SK-N-SH (cell line): Measurements from ENCODE around the gene C7orf33. TPM values are rescaled to one million over a fixed set of nuclear protein-coding genes. Genes with fewer than 3 reads are reported as not detected.

Experiments
- CTCF ChIA-PET: fragments of 300-600, 350-600 bp; formaldehyde crosslinking; extraction: SDS; loops from one replicate; lab custom pipeline; 2021; lab: Yijun Ruan, JAX
- POLR2A ChIA-PET: fragments of 350-600 bp; sonication (Branson Sonifier 250); formaldehyde crosslinking; extraction: SDS; loops from one replicate; lab custom pipeline; 2020; ENCODE audit warnings: antibody characterized with exemption, inconsistent platforms; lab: Yijun Ruan, JAX
- DNase-seq: peaks from one replicate; pipeline ENCODE4 v3.0.0; 2012
- H2AFZ ChIP-seq: fragments of 200-600 bp; sonication (generic); 2 replicates; pipeline ENCODE4 v1.8.1; 2016; ENCODE audit warnings: antibody characterized with exemption, mild to moderate bottlenecking, low read depth
- H3F3A ChIP-seq: fragments of 200-600 bp; sonication (generic); replicated peaks from 2 replicates; pipeline ENCODE3; 2016; ENCODE audit warnings: antibody characterized with exemption, mild to moderate bottlenecking; ENCODE audit not compliant: insufficient read depth
- H3K27ac ChIP-seq, 2 experiments: fragments of 200-500 bp in 1 of 2; fragments of 200-600 bp in 1 of 2; sonication (Bioruptor generic) in 1 of 2; sonication (generic), shearing (Covaris generic) in 1 of 2; 2 replicates each; pipeline versions ENCODE4 v1.5.1 to v1.6.1; 2014 to 2016; ENCODE audit warnings: low read depth in 2 of 2, inconsistent platforms in 1 of 2, low read length in 1 of 2, mild to moderate bottlenecking in 1 of 2, mixed read lengths in 1 of 2
- H3K27me3 ChIP-seq: fragments of 200-600 bp; sonication (generic), shearing (Covaris generic); 2 replicates; pipeline ENCODE4 v1.6.1; 2016; ENCODE audit warnings: mixed run types; ENCODE audit not compliant: insufficient read depth
- H3K36me3 ChIP-seq, 2 experiments: fragments of 200-500 bp in 1 of 2; fragments of 200-600 bp in 1 of 2; sonication (Bioruptor generic) in 1 of 2; sonication (generic) in 1 of 2; replicated peaks in 1 of 2; 2 replicates each; pipeline versions ENCODE3 to v1.5.1; 2014 to 2016; ENCODE audit warnings: low read length in 1 of 2, mild to moderate bottlenecking in 1 of 2; ENCODE audit not compliant: insufficient read depth in 2 of 2, control insufficient read depth in 1 of 2
- H3K4me1 ChIP-seq, 2 experiments: fragments of 200-500 bp in 1 of 2; fragments of 200-600 bp in 1 of 2; sonication (Bioruptor generic) in 1 of 2; sonication (generic), shearing (Covaris generic) in 1 of 2; 2 replicates each; pipeline versions ENCODE4 v1.5.1 to v1.6.1; 2014 to 2016; ENCODE audit warnings: low read depth in 1 of 2, low read length in 1 of 2, mixed run types in 1 of 2; ENCODE audit not compliant: insufficient read depth in 2 of 2, control insufficient read depth in 1 of 2
- H3K4me2 ChIP-seq: fragments of 200-600 bp; sonication (generic), shearing (Covaris generic); 2 replicates; pipeline ENCODE4 v1.6.1; 2017; ENCODE audit warnings: mixed run types
- H3K4me3 ChIP-seq, 2 experiments: fragments of 200-500 bp in 1 of 2; fragments of 200-600 bp in 1 of 2; sonication (Bioruptor generic) in 1 of 2; sonication (generic), shearing (Covaris generic) in 1 of 2; 2 replicates each; pipeline versions ENCODE4 v1.5.1 to v1.8.1; 2014 to 2016; ENCODE audit warnings: low read depth in 2 of 2, inconsistent platforms in 1 of 2, low read length in 1 of 2, mild to moderate bottlenecking in 1 of 2, mixed read lengths in 1 of 2, moderate library complexity in 1 of 2
- H3K79me2 ChIP-seq: fragments of 200-600 bp; sonication (generic); 2 replicates; pipeline ENCODE4 v1.8.1; 2017; ENCODE audit warnings: mild to moderate bottlenecking; ENCODE audit not compliant: insufficient read depth
- H3K9ac ChIP-seq: fragments of 200-600 bp; sonication (generic); 2 replicates; pipeline ENCODE4 v1.6.1; 2017; ENCODE audit warnings: mixed run types
- H3K9me2 ChIP-seq: fragments of 200-600 bp; sonication (generic); 2 replicates; pipeline ENCODE4 v1.6.1; 2017; ENCODE audit warnings: mixed run types
- H3K9me3 ChIP-seq: fragments of 200-600 bp; sonication (generic); 2 replicates; pipeline ENCODE4 v1.6.1; 2017; ENCODE audit warnings: mixed run types, mild to moderate bottlenecking, moderate library complexity
- H4K20me1 ChIP-seq: fragments of 200-600 bp; sonication (generic); 2 replicates; pipeline ENCODE4 v1.6.1; 2017; ENCODE audit warnings: mild to moderate bottlenecking, mixed run types; ENCODE audit not compliant: insufficient read depth
- CHD2 ChIP-seq: fragments of 150-350 bp; IDR thresholded peaks from 2 replicates; pipeline ENCODE4 v1.6.1; 2018; ENCODE audit warnings: low read length; ENCODE audit not compliant: partially characterized antibody
- ELF1 ChIP-seq: IDR thresholded peaks from 2 replicates; pipeline ENCODE4 v1.4.0; 2012
- EZH2phosphoT487 ChIP-seq: fragments of 200-600 bp; sonication (generic); IDR thresholded peaks from 2 replicates; pipeline ENCODE4 v1.6.1; 2017; ENCODE audit warnings: low read depth, mixed run types, mild to moderate bottlenecking, antibody characterized with exemption, moderate library complexity, borderline replicate concordance
- FOXJ3 ChIP-seq: sonication (generic); formaldehyde crosslinking; IDR thresholded peaks from 2 replicates; pipeline ENCODE4 v1.5.1; 2020; ENCODE audit warnings: mild to moderate bottlenecking, missing genetic modification reagents
- FOXM1 ChIP-seq: IDR thresholded peaks from 2 replicates; pipeline ENCODE4 v1.4.0; 2012; ENCODE audit warnings: low read depth, mild to moderate bottlenecking
- GABPA ChIP-seq: IDR thresholded peaks from 2 replicates; pipeline ENCODE4 v1.4.0; 2012; ENCODE audit warnings: low read depth, mild to moderate bottlenecking
- GATA2 ChIP-seq: sonication (generic); formaldehyde crosslinking; IDR thresholded peaks from 2 replicates; pipeline ENCODE4 v1.5.0; 2020; ENCODE audit warnings: mild to moderate bottlenecking, missing genetic modification reagents
- IRF3 ChIP-seq: fragments of 150-350 bp; IDR thresholded peaks from 2 replicates; pipeline ENCODE4 v1.6.1; 2016; ENCODE audit warnings: mild to moderate bottlenecking, low read depth, low read length
- JUND ChIP-seq: IDR thresholded peaks from 2 replicates; pipeline ENCODE4 v1.4.0; 2012
- MAX ChIP-seq: IDR thresholded peaks from 2 replicates; pipeline ENCODE4 v1.4.0; 2012; ENCODE audit warnings: low read depth
- MEF2A ChIP-seq: IDR thresholded peaks from 2 replicates; pipeline ENCODE4 v1.4.0; 2012; ENCODE audit warnings: low read depth, borderline replicate concordance
- MXI1 ChIP-seq: IDR thresholded peaks from 2 replicates; pipeline ENCODE4 v1.6.1; 2012; ENCODE audit warnings: mild to moderate bottlenecking, low read depth, low read length, improper control_type of control experiment
- NFIC ChIP-seq: IDR thresholded peaks from 2 replicates; pipeline ENCODE4 v1.4.0; 2012; ENCODE audit warnings: borderline replicate concordance
- NRF1 ChIP-seq: IDR thresholded peaks from 2 replicates; pipeline ENCODE4 v1.6.1; 2012; ENCODE audit warnings: low read depth, mild to moderate bottlenecking, low read length
- PBX3 ChIP-seq: IDR thresholded peaks from 2 replicates; pipeline ENCODE4; 2012
- RAD21 ChIP-seq: IDR thresholded peaks from 2 replicates; pipeline ENCODE4 v1.6.1; 2012; ENCODE audit warnings: mild to moderate bottlenecking, low read length
- RCOR1 ChIP-seq: fragments of 150-350 bp; IDR thresholded peaks from 2 replicates; pipeline ENCODE4 v1.6.1; 2017; ENCODE audit warnings: antibody characterized with exemption, low read length
- REST ChIP-seq: IDR thresholded peaks from 2 replicates; pipeline ENCODE4 v1.6.1; 2012; ENCODE audit warnings: mild to moderate bottlenecking, low read depth, low read length, moderate library complexity
- RFX5 ChIP-seq: IDR thresholded peaks from 2 replicates; pipeline ENCODE4 v1.6.1; 2012; ENCODE audit warnings: mild to moderate bottlenecking, improper control_type of control experiment, low read length
- RXRA ChIP-seq: IDR thresholded peaks from 2 replicates; pipeline ENCODE4 v1.4.0; 2012; ENCODE audit warnings: low read depth, mild to moderate bottlenecking, borderline replicate concordance
- SIN3A ChIP-seq: IDR thresholded peaks from 2 replicates; pipeline ENCODE4 v1.6.1; 2012; ENCODE audit warnings: low read depth, mild to moderate bottlenecking, low read length, moderate library complexity, borderline replicate concordance
- SMC3 ChIP-seq: IDR thresholded peaks from 2 replicates; pipeline ENCODE4 v1.6.1; 2012; ENCODE audit warnings: low read depth, low read length, improper control_type of control experiment
- TAF1 ChIP-seq: IDR thresholded peaks from 2 replicates; pipeline ENCODE4 v1.6.1; 2012; ENCODE audit warnings: low read depth, mild to moderate bottlenecking, low read length, moderate library complexity, borderline replicate concordance
- TCF12 ChIP-seq: IDR thresholded peaks from 2 replicates; pipeline ENCODE4 v1.4.0; 2012
- TEAD4 ChIP-seq: IDR thresholded peaks from 2 replicates; pipeline ENCODE4 v1.4.0; 2012; ENCODE audit warnings: mild to moderate bottlenecking, borderline replicate concordance; ENCODE audit not compliant: insufficient read depth
- USF1 ChIP-seq: IDR thresholded peaks from 2 replicates; pipeline ENCODE4 v1.4.0; 2012; ENCODE audit warnings: low read depth, borderline replicate concordance
- USF2 ChIP-seq: fragments of 150-350 bp; IDR thresholded peaks from 2 replicates; pipeline ENCODE4 v1.6.1; 2017; ENCODE audit warnings: antibody characterized with exemption, low read length, low read depth, borderline replicate concordance
- YY1 ChIP-seq: IDR thresholded peaks from 2 replicates; pipeline ENCODE4 v1.4.0; 2012; ENCODE audit warnings: low read depth, mild to moderate bottlenecking
- WGBS: methylation state at CpG from one replicate; pipeline ENCODE4 v1.1.6; 2017; ENCODE audit warnings: low lambda C conversion rate; 5-methylcytosine and 5-hydroxymethylcytosine counted together
- polyA plus RNA-seq, 3 experiments: library from polyadenylated mRNA; depleted of rRNA; stranded (reverse); fragments of >200 nt; gene quantifications; 2 replicates each; pipeline ENCODE4 v1.2.3, GENCODE V29; 2012

C7orf33 gene
- polyA plus RNA-seq, 1 of the 3 experiments (the other 2 are of a cell fraction): not detected

DNA sequence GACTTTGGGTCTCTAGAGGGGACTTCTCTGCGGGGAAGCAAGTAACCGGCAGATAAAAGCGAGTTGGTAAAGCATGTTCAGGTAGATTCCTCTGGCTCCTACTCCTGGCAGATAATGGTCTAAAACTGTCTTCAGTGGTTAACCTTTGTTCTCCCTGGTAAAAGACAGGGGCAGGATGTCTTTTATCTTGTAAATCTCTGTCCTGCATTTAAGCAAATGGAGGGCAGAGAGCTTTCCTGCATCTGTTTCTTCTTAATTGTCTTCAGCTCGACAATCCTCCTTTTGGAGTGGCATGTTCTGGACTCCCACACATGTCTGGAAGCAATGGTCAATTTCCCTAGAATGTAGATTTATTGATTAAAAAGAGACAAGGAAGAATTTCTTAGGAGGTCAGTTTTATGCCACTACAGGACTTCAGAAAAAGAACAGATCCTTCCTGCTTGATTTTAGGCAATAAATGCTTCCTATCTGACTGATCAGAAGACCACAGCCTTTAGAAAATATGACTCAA is 16.6 kb downstream of the C7orf33 start:
- POLR2A ChIA-PET: no interaction called here
- 5% methylated on average over 4 of the region's 4 CpGs for WGBS
- peak overlapping the region; percentile 18; the same call in 1 of the 2 replicates for H3K4me2 ChIP-seq
- peaks cover 16% of the 10 kb centered on the region for H3F3A ChIP-seq
- H3K9ac ChIP-seq: no peak overlapping the region
- H3K27ac ChIP-seq: peak overlapping the region; percentile 53 to 66; a peak in 3 of 4 replicates
- H3K4me3 ChIP-seq: no peak overlapping the region
- no peaks in the 10 kb centered on the region for H3K79me2 ChIP-seq
- H3K9me2 ChIP-seq: no peaks in the 10 kb centered on the region
- H3K27me3 ChIP-seq: no peaks in the 10 kb centered on the region
- peaks cover 8 to 16% of the 10 kb centered on the region in 2 experiments; a peak in 3 of 4 replicates for H3K4me1 ChIP-seq
- no peaks in the 10 kb centered on the region for H3K36me3 ChIP-seq
- CTCF ChIA-PET: interaction anchor here (0.7 to 1.4 kb wide), 3 partner anchors 79 to 359 kb away, joined by 3 read pairs; no protein-coding TSS in a partner anchor
- H4K20me1 ChIP-seq: no peaks in the 10 kb centered on the region
- no peak overlapping the region for H2AFZ ChIP-seq
- no peaks in the 10 kb centered on the region for H3K9me3 ChIP-seq
- DNase-seq: peak; percentile 70
- TF ChIP-seq RCOR1: peak; percentile 86
- peak; percentile 68 for TF ChIP-seq MEF2A
- peak; percentile 82 for TF ChIP-seq JUND
- peak; percentile 95 for TF ChIP-seq PBX3
- no peak for TF ChIP-seq RAD21
- no peak for TF ChIP-seq FOXJ3 (CRISPR knock-in tag)
- TF ChIP-seq MAX: peak; percentile 62
- peak; percentile 94 for TF ChIP-seq FOXM1
- no peak for TF ChIP-seq NRF1
- TF ChIP-seq RXRA: peak; percentile 89
- TF ChIP-seq TAF1: no peak
- no peak; the same call in 1 of the 2 replicates for TF ChIP-seq GABPA
- TF ChIP-seq SIN3A: peak; percentile 73; the same call in 1 of the 2 replicates
- no peak for TF ChIP-seq IRF3
- no peak for TF ChIP-seq EZH2phosphoT487
- TF ChIP-seq REST: 0 out of 2 replicates have a peak, but pooled peaks have one; percentile 32
- TF ChIP-seq RFX5: no peak
- 0 out of 2 replicates have a peak, but pooled peaks have one; percentile 26 for TF ChIP-seq MXI1
- no peak for TF ChIP-seq USF2
- TF ChIP-seq TEAD4: peak; percentile 98
- peak; percentile 29; the same call in 1 of the 2 replicates for TF ChIP-seq YY1
- TF ChIP-seq ELF1: no peak
- no peak for TF ChIP-seq SMC3
- TF ChIP-seq GATA2 (CRISPR knock-in tag): peak; percentile 94
- TF ChIP-seq CHD2: no peak
- peak; percentile 100 for TF ChIP-seq TCF12
- TF ChIP-seq USF1: 0 out of 2 replicates have a peak, but pooled peaks have one; percentile 20
- peak; percentile 96 for TF ChIP-seq NFIC
